ENCODE measurements around the gene RAB11FIP4.

RAB11FIP4 gene

GRCh38 chr17:31554930-31555329, 163.5 kb downstream of the RAB11FIP4 start:
- no peak overlapping the region for H3K9ac ChIP-seq (ENCODE audit: insufficient read length)
- H3K9me3 ChIP-seq (ENCODE audit: low read depth, low read length), result no peaks in the 10 kb centered on the region
- DNase-seq (ENCODE audit: low read depth, low spot score), result no peak
- no peaks in the 10 kb centered on the region for H3K36me3 ChIP-seq (ENCODE audit: insufficient read depth, low read length)
- no peak overlapping the region for H3K27ac ChIP-seq
- H3K4me3 ChIP-seq, result no peak overlapping the region
- TF ChIP-seq POLR2AphosphoS5 (IDR thresholded peaks at IDR 0.05; ENCODE audit: borderline replicate concordance, low read depth, low read length) (no peak), EZH2 (IDR thresholded peaks at IDR 0.05) (no peak), FOXP2 (optimal IDR thresholded peaks at IDR 0.05; ENCODE audit: control extremely low read depth, extremely low read length, insufficient read depth) (no peak)

- TF ChIP-seq EZH2 (IDR thresholded peaks at IDR 0.05) (no peak), POLR2AphosphoS5 (IDR thresholded peaks at IDR 0.05; ENCODE audit: borderline replicate concordance, low read depth, low read length) (no peak), FOXP2 (optimal IDR thresholded peaks at IDR 0.05; ENCODE audit: control extremely low read depth, extremely low read length, insufficient read depth) (no peak)
- no peak overlapping the region for H3K27ac ChIP-seq
- DNase-seq (ENCODE audit: low read depth, low spot score), result no peak
- no peaks in the 10 kb centered on the region for H3K9me3 ChIP-seq (ENCODE audit: low read depth, low read length)
- H3K36me3 ChIP-seq (ENCODE audit: insufficient read depth, low read length), result no peaks in the 10 kb centered on the region
- no peak overlapping the region for H3K9ac ChIP-seq (ENCODE audit: insufficient read length)
- no peak overlapping the region for H3K4me3 ChIP-seq
Observed at GRCh38 chr17:31556969-31557645, 165.6 kb downstream of the RAB11FIP4 start.

DNA sequence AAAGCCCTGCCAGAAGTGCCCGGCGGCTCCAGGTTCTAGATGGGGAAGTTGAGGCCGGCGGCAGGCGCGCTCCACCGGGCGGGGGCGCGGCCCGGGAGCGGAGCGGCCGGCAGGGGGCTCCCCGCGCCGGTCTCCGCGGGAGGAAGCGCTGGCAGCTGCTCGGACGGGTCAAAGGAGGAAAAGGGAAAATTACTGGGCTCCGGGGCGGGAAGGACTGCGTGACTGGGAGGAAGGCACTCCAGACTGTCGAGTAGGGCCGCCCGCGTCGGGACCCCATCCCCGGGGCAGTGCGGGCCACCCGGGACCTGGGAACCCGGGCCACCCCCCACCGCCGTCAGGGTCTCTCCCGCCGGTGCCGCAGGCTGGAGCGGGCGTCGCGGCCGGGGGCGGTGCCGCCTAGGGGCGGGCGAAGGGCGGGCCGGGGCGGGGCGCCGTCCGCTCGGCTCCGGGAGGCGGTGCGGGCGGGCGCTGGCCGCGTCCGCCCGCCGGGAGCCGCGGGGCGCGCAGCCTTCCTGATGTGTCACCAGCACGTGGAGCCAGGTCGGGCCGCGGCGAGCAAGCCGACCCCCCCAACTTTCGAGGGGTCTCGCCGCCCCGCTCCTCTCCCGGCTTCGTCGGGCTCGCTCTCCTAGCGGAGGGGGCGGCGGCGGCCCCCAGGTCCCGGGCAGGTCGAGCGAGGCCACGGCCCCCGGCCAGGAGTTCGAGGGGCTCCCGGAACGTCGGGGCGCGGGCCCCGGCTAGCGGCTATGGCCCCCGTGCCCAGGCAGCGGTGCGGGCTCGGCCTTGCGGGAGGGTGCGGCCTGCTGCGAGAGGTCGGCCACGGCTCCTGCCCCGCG, 167.5 kb downstream of the RAB11FIP4 start:
- peak overlapping the region; percentile 77 for H3K4me3 ChIP-seq

DNA sequence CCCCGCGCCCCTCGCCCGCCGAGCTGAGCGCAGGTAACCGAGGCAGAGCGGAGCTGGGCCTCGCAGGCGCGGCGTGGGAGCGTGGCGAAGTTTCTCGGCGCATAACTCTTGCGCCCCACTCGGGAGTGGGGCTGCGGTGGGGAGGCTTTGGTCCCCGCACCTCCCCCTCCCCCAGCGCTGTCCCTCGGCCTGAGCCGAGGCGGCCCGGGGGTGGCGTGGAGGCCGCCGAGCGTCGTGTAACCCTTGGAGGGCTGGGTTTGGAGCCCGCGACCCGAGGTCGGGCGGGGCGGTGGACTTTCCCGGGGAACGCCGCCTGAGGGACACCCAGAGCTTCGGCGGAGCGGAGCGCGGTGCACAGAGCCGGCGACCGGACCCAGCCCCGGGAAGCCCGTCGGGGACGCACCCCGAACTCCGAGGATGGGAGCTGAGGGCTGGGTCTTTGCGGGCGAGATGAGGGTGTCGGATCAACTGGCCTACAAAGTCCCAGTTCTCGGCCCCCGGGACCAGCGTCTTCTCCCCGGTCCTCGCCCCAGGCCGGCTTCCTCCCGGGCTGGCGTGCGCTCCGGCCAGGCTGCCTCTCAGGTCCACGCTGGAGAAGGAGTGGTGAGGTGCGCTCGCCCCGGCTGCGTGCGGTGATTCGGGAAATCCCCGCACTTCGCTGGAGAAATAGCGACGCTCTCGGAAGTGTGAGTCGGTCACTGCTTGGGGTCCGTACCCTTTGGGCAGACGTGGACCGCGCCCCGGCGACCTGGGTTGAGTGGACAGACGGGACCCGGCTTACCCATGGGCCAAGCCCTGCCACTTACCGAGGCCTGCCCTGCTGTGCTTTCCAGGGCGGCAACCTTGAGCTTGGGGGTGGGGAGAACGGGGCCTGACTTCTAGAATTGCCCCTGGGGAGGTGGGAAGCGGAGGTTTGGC, 168.4 kb downstream of the RAB11FIP4 start:
- H3K4me3 ChIP-seq, result peak overlapping the region; percentile 77; the same call in 1 of the 2 replicates
- no peaks in the 10 kb centered on the region for H3K9me3 ChIP-seq (ENCODE audit: low read depth, low read length)
- H3K9ac ChIP-seq (ENCODE audit: insufficient read length), result no peak overlapping the region
- H3K27ac ChIP-seq, result no peak overlapping the region
- no peaks in the 10 kb centered on the region for H3K36me3 ChIP-seq (ENCODE audit: insufficient read depth, low read length)
- TF ChIP-seq POLR2AphosphoS5 (IDR thresholded peaks at IDR 0.05; ENCODE audit: borderline replicate concordance, low read depth, low read length), result no peak
- no peak for TF ChIP-seq FOXP2 (optimal IDR thresholded peaks at IDR 0.05; ENCODE audit: control extremely low read depth, extremely low read length, insufficient read depth)
- TF ChIP-seq EZH2 (IDR thresholded peaks at IDR 0.05), result no peak
- DNase-seq (ENCODE audit: low read depth, low spot score), result no peak

More for the DNA sequence above, 167.5 kb downstream of the RAB11FIP4 start:
- Histone ChIP-seq H3K36me3 (ENCODE audit: insufficient read depth, low read length) (no peaks in the 10 kb centered on the region), H3K27ac (no peak overlapping the region), H3K9me3 (ENCODE audit: low read depth, low read length) (no peaks in the 10 kb centered on the region), H3K9ac (ENCODE audit: insufficient read length) (peak overlapping the region; percentile 62)
- TF ChIP-seq POLR2AphosphoS5 (IDR thresholded peaks at IDR 0.05; ENCODE audit: borderline replicate concordance, low read depth, low read length), result no peak
- no peak for TF ChIP-seq FOXP2 (optimal IDR thresholded peaks at IDR 0.05; ENCODE audit: control extremely low read depth, extremely low read length, insufficient read depth)
- TF ChIP-seq EZH2 (IDR thresholded peaks at IDR 0.05), result no peak
- DNase-seq (ENCODE audit: low read depth, low spot score), result no peak

DNA sequence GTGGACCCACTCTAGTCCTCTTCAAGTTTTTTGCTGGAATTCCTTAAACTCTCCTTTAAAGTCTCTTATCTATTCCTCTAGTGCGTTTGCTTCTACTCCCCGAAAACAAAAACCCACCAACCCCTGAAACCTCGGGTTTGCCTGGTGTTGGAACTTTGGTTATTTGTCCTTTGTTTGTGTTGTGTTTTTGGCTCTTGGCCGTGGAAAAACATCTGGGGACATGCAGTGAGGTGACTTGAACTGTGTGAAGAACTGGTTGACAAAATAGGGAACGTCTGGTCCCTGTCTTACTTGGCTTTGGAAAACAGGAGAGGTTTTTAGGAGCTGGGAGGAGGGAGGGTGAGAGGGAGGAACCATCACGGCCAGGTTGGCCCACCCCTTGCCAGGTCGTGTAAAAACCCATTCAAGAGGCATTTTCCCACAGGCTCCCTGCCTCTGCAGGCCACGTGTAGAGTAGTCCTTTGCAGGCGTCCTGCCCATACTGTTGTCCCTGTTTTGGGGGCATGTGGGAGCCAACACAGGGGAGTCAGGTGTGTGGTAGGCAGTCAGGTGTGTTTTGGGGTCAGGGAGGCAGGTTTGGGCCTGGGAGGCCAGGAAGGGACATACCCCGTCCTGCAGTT, 169.3 kb downstream of the RAB11FIP4 start:
- H3K4me3 ChIP-seq, result peak overlapping the region; percentile 51; the same call in 1 of the 2 replicates
- no peak for TF ChIP-seq POLR2AphosphoS5 (IDR thresholded peaks at IDR 0.05; ENCODE audit: borderline replicate concordance, low read depth, low read length)
- no peak for TF ChIP-seq EZH2 (IDR thresholded peaks at IDR 0.05)
- no peak for TF ChIP-seq FOXP2 (optimal IDR thresholded peaks at IDR 0.05; ENCODE audit: control extremely low read depth, extremely low read length, insufficient read depth)
- peak overlapping the region; percentile 90; the same call in 1 of the 2 replicates for H3K27ac ChIP-seq
- H3K9me3 ChIP-seq (ENCODE audit: low read depth, low read length), result no peaks in the 10 kb centered on the region
- H3K9ac ChIP-seq (ENCODE audit: insufficient read length), result no peak overlapping the region
- no peaks in the 10 kb centered on the region for H3K36me3 ChIP-seq (ENCODE audit: insufficient read depth, low read length)
- no peak for DNase-seq (ENCODE audit: low read depth, low spot score)

DNA sequence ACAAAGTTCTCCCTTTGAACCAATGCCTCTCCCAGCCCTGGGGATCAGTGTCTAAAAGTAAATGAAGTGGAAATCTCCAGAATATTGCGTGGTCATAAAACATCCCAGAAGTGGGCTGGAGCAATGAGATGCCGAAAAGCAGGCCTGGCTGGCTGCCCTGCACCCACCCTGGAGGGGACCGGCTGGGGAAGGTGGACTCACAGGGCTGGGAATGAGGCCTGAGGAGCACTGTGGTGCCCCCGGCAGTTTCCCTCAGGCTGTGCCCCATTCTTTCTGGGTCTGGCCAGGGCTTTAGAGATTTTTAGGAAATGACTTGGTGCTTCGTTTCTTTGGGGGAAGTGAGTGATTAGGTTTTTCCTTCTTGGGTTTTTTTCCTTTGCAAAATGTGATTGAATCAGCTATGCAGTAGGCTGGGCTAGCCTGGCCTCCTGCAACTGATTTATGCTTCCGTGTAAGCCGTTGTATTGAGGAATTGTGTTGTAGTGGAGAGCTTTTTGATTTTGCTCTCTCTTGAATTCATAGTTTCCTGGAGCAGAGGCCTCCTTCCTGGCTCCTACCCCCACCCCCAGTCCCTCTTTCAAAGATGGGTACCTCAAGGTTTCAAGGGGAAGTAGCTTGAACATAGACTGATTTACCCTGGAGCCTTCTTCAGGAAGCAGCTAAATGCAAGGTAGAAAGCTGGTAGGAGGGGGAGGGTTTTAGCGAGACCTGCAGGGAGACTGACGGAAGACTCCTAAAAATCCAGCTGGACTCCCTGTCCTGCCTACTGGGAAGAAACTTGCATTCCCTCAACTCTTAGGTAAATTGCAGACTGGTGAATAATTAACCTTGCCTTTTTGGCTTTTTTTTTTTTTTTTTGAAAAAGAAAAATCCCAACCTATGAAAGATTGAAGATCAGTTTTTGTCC, 170.2 kb downstream of the RAB11FIP4 start:
- Histone ChIP-seq H3K9ac (ENCODE audit: insufficient read length) (peak overlapping the region; percentile 11), H3K4me3 (peak overlapping the region; percentile 51), H3K36me3 (ENCODE audit: insufficient read depth, low read length) (no peaks in the 10 kb centered on the region), H3K27ac (peak overlapping the region; percentile 90), H3K9me3 (ENCODE audit: low read depth, low read length) (no peaks in the 10 kb centered on the region)
- no peak for TF ChIP-seq POLR2AphosphoS5 (IDR thresholded peaks at IDR 0.05; ENCODE audit: borderline replicate concordance, low read depth, low read length)
- TF ChIP-seq EZH2 (IDR thresholded peaks at IDR 0.05), result no peak
- no peak for TF ChIP-seq FOXP2 (optimal IDR thresholded peaks at IDR 0.05; ENCODE audit: control extremely low read depth, extremely low read length, insufficient read depth)
- no peak for DNase-seq (ENCODE audit: low read depth, low spot score)

DNA sequence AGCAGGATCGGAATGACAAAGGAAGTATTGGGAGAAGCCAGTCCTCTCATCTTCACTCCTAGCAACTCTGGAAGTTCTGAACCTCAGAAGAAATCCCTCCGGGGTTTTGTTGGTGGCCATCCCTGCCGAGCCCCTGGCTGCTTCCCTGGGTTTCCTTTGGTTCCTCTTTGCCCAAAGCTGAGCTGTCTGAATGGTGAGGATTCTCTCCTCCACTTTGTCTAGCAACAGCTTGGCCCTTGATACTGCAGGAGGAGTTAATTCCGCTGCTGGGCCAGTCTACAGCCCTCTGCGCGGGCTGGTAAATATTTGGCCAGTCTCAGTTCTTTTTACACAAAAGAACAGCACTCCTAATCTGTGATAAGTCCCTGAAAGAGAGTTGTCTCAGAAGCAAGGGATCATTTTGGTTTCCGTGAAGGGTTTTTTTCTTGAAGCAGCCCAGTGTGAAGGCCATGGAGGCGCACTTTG, 170.9 kb downstream of the RAB11FIP4 start:
- H3K36me3 ChIP-seq (ENCODE audit: insufficient read depth, low read length), result no peaks in the 10 kb centered on the region
- TF ChIP-seq EZH2 (IDR thresholded peaks at IDR 0.05) (no peak), POLR2AphosphoS5 (IDR thresholded peaks at IDR 0.05; ENCODE audit: borderline replicate concordance, low read depth, low read length) (no peak), FOXP2 (optimal IDR thresholded peaks at IDR 0.05; ENCODE audit: control extremely low read depth, extremely low read length, insufficient read depth) (no peak)
- no peak overlapping the region for H3K9ac ChIP-seq (ENCODE audit: insufficient read length)
- peak overlapping the region; percentile 51 for H3K4me3 ChIP-seq
- H3K9me3 ChIP-seq (ENCODE audit: low read depth, low read length), result no peaks in the 10 kb centered on the region
- H3K27ac ChIP-seq, result peak overlapping the region; percentile 90
- DNase-seq (ENCODE audit: low read depth, low spot score), result no peak

All from SK-N-MC (cell line).